Kidney glomerular epithelial cell (primary cell): Measurements from ENCODE around the gene PSMC3.

Experiments used
- DNase-seq: peaks from one replicate; lab custom pipeline; 2025; lab: John Stamatoyannopoulos, UW

The PSMC3 gene

GRCh38 chr11:47413351-47413750, 12.9 kb downstream of the PSMC3 start:
- DNase-seq, result no peak

- DNase-seq, result no peak
These were observed 14.1 kb downstream of the PSMC3 start for GRCh38 chr11:47411884-47412746.

- no peak for DNase-seq
These were observed 15.6 kb downstream of the PSMC3 start for GRCh38 chr11:47410370-47411264.

- no peak for DNase-seq
These were observed 16.5 kb downstream of the PSMC3 start for GRCh38 chr11:47409440-47410369.

DNA sequence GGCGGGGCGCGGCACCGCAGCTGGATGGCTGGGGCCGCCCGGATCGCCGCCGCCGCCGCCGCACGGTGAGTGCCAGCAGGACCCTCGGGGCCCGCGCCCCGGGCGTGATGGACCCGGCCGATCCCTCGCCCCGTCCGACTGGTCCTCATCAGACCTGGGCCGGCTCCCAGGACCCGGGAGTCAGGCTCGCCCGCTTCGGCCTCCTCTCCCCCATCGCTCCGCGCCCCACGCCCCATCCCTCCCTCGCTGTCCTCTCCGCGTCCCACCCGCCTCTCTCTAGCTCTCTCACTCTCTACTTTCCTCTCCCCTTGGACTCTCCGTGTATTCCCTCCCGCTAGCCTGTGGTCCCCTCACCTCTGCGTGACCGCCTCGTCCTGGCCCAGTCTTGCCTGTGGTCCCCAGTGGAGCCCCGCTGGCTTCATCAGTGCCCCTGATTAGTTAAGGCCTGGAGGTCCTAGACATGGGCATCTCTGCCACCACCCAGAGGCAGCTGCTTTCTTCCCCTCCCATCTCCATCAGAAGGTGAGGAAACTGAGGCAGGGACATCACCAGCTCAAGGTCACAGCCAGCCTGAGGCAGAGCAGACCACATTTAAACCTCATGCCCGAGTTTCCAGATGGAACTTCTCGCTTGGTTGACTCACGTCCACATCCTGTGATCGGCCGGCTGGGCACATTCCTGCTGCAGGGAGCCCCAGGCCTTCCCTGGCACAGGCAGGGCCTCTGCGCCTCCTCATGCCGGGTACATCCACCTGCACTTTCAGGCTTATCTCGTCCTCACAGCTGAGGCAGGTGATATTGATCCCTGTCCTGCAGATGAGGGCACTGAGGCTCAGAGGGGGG, 17.4 kb downstream of the PSMC3 start:
- DNase-seq, result peak; percentile 73

DNA sequence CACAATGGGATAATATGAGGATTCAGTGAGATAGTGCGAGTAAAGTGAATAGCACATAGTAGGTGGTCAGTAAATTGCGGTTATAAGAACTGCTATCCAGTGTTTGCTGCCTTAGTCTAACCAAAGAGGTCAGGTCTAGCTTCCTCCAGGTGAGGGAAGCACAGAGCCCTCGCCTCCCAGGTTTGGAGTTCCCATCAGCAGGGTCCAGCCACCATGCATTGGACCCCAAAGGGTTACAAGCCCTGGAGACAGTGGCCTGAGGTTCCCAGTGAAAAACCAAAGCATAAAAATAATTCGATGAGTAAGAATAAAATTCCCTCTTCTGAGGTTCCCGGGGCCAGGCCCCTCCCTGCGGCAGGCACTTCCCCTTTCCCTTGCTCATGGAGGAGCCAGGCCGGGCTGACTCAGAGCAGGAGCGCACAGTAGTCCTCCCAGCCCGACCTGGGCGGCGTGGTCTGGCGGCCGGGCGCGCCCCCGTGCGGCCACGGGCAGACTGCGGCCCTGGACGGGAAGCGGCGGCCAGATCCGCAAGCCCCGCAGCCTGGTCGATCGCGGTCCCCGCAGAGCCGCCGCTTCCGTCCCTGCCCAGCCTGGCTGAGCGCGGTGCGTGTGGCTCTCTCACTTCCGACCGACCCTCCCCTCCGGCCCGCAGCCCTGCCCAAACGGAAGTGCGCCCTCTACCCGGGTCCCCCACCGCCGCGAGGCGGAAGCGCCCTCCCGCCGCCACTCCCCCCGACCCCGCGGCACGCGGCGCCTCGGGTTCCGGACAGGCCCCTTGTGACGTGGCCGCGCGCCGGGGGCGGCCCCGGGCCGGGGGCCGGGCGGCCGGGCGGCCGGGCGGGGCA, 18.3 kb downstream of the PSMC3 start, which contains the start of gene SLC39A13:
TSS of gene SLC39A13 (plus strand) at position 845 of the 845 bp plus-strand sequence. CDS start 1,505 bp downstream, outside the sequence.
- DNase-seq, result peak; percentile 89

- DNase-seq, result no peak
These were observed 19.1 kb downstream of the PSMC3 start for GRCh38 chr11:47406896-47407745.

DNA sequence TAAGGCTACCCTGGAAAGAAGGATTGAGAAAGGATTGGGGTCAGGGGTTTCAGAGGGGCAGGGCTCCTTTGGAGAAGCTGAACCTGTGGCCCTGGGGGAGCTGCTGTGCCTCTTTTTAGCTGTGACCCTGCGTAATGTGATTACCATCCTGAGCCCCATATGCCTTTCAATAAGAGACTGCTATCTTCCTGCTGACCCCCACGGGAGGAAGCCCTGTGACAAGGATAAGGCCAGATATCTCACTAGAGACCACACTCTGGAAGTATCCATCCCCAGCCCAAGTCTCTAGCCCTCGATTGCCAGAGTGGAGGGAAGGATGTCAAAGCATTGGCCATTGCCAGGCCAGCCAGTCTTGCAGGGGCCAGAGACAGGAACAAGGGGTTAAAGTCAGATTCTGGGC, 22.7 kb downstream of the PSMC3 start:
- DNase-seq, result no peak

- DNase-seq, result no peak
These were observed 23.1 kb downstream of the PSMC3 start for GRCh38 chr11:47403135-47403534.

GRCh38 chr11:47400768-47401279, 25.4 kb downstream of the PSMC3 start:
- DNase-seq, result no peak

DNA sequence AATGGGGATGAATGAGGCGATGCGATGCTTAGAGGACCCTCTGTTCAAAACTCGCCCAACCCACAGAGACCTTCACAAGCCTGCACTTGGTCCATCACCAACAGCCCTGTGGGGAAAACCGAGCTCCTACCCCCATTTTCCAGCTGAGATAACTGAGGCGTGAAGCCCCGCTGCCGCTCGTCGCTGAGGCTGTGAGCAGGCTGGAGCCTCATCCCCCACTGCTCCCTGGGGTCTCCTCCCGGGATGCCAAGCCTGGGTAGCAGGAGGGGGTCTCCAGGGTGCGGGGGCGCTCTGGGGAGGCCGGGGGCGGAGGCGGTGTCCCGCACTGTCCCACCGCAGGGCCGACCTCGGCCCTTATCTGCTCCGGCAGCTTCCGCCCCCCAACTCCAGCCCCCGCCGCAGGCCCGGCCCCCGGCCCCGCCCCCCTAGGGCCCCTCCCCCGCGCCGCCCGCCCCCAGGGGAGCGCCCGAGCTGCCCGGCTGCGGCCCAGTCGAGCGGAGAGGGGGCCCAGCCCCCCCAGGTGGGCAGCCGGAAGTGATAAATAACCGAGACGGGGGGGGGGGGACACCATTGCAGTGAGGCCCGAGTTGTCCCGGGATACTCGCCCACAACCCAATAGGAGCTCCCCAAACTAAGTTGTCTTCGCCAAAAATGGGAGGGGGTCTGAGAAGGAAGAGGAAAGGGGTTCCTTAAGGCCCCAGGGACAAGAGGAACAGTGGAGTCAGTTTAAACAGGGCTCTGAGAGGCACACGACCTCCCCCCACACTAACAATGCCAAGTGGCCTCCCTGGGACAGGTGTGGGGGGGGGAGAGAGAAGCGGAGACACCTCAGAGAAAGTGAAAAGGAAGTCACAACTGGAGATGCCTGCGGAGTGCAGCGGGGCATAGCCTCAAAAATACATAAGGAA, 26.1 kb downstream of the PSMC3 start:
- DNase-seq, result no peak

- DNase-seq, result no peak
These were observed 27.7 kb downstream of the PSMC3 start for GRCh38 chr11:47398551-47398950.

GRCh38 chr11:47398011-47398410, 28.2 kb downstream of the PSMC3 start:
- DNase-seq, result no peak

- DNase-seq, result no peak
These were observed 30.3 kb downstream of the PSMC3 start for GRCh38 chr11:47396049-47396320.

- no peak for DNase-seq
These were observed 30.8 kb downstream of the PSMC3 start for GRCh38 chr11:47395223-47396048.

DNA sequence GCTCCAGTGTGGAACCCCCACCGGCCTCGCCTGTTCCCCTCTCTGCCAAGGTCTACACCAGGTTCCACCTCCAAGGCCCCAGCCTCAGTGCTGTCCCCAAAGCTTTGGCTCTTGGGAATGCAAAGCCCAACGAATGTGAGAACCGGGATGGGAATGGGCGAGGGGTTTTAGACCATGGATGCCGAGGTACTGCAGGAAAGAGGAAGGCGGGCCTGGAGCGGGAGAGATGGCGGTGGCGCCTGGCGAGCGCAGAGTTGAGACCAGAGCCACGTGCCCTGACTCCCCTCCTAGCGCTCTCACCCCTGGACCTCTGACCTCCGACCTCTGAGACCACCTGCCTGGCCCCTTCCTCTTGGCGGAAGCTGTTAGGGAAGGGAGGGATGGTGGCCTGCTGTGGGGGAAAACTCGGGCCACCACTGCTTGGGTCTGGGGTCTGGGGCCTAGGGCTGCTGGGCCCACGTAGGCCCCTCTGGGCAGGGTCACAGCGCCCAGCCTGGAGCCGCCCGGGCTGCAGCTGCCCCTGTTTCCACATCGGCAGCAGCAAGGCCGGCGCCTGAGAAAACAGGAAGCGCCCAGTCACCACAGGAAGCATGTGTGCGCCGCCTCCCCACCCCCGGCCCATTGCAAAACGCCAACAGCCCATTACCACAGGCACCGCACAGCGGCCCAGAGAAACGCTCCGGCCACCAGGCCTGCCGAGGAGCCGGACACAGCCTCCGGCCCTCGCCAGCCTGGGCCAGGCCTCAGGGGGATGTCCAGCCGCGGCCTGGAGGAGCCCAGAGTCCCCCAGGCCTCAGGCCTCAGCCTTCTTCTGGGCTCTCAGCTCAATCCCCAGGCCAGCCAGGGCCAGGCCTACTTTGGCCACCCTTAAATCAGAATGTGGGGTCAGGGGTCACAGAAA, 31.7 kb downstream of the PSMC3 start:
- DNase-seq, result no peak
